Lower lobe of right lung (tissue), 2 donors: ENCODE results near the gene KIF16B. TPM values are rescaled to one million over a fixed set of nuclear protein-coding genes. Genes with fewer than 3 reads are reported as not detected.
A peak's percentile ranks its signal among the peaks of the same experiment; 100 is the strongest.

Experiments used
- ATAC-seq, 2 donors: fragments of 200-7000 bp; cut with Tn5 transposase; one replicate each; pipeline ENCODE4 v1.9.1; 2020 to 2022; ENCODE audit warnings: mild to moderate bottlenecking in 2 of 2, moderate library complexity in 2 of 2
- DNase-seq: peaks from one replicate; pipeline ENCODE4 v3.0.0-alpha.2; 2020
- H3K27ac ChIP-seq: fragments of 200-600 bp; one replicate; pipeline ENCODE4 v1.8.0; 2022
- H3K27me3 ChIP-seq: fragments of 200-600 bp; one replicate; pipeline ENCODE4 v1.8.0; 2022; ENCODE audit warnings: low read depth
- H3K36me3 ChIP-seq: fragments of 200-600 bp; one replicate; pipeline ENCODE4 v1.8.0; 2022; ENCODE audit warnings: mild to moderate bottlenecking
- H3K4me1 ChIP-seq: fragments of 200-600 bp; one replicate; pipeline ENCODE4 v1.8.0; 2022
- H3K4me3 ChIP-seq: fragments of 200-600 bp; one replicate; pipeline ENCODE4 v1.8.0; 2022; ENCODE audit warnings: mild to moderate bottlenecking
- H3K9me3 ChIP-seq: fragments of 200-600 bp; one replicate; pipeline ENCODE4 v1.8.0; 2022
- intact Hi-C: fragments of 100-400 bp; cut with DNase I; formaldehyde crosslinking; loops from one replicate; pipeline ENCODE4 v1.11.0; 2022
- total RNA-seq: library from RNA; stranded (reverse); fragmentation: NEBNext Ultra II Directional; extraction: Animal tissue kit (Norgen Biotek cat#: 25700); gene quantifications from one replicate; pipeline ENCODE4 v1.2.1, GENCODE V29; 2021
- TF ChIP-seq, protein P1 (sequence below): fragments of 200-600 bp; IDR thresholded peaks from one replicate; pipeline ENCODE4 v1.8.0; 2022; ENCODE audit warnings: antibody characterized with exemption, mild to moderate bottlenecking
- donor health status: DM: no; HTN: yes; CAD: no; lungs with severe emphysema.

The KIF16B gene
- total RNA-seq, 1 donor from 2014 or later = 25.1 TPM

GRCh38 chr20:16392346-16392745, 180.9 kb downstream of the KIF16B start:
- intact Hi-C loops = no loop called here
- DNase-seq = no peak
- no peak for ATAC-seq
- Histone ChIP-seq H3K36me3 (no peaks in the 10 kb centered on the region), H3K9me3 (no peaks in the 10 kb centered on the region), H3K4me3 (no peak overlapping the region), H3K27me3 (no peaks in the 10 kb centered on the region), H3K27ac (no peak overlapping the region), H3K4me1 (no peaks in the 10 kb centered on the region)
- TF ChIP-seq, protein P1, sequence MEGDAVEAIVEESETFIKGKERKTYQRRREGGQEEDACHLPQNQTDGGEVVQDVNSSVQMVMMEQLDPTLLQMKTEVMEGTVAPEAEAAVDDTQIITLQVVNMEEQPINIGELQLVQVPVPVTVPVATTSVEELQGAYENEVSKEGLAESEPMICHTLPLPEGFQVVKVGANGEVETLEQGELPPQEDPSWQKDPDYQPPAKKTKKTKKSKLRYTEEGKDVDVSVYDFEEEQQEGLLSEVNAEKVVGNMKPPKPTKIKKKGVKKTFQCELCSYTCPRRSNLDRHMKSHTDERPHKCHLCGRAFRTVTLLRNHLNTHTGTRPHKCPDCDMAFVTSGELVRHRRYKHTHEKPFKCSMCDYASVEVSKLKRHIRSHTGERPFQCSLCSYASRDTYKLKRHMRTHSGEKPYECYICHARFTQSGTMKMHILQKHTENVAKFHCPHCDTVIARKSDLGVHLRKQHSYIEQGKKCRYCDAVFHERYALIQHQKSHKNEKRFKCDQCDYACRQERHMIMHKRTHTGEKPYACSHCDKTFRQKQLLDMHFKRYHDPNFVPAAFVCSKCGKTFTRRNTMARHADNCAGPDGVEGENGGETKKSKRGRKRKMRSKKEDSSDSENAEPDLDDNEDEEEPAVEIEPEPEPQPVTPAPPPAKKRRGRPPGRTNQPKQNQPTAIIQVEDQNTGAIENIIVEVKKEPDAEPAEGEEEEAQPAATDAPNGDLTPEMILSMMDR = no peak

- TF ChIP-seq, protein P1 = no peak
- Histone ChIP-seq H3K4me3 (no peak overlapping the region), H3K9me3 (no peaks in the 10 kb centered on the region), H3K27me3 (no peaks in the 10 kb centered on the region), H3K4me1 (no peaks in the 10 kb centered on the region), H3K36me3 (no peaks in the 10 kb centered on the region), H3K27ac (no peak overlapping the region)
- peak; percentile 63 to 64 for ATAC-seq
- DNase-seq = no peak
- intact Hi-C loops = no loop called here
Observed at GRCh38 chr20:16390991-16391390, 182.3 kb downstream of the KIF16B start.

- TF ChIP-seq, protein P1 = no peak
- ATAC-seq = no peak
- Histone ChIP-seq H3K36me3 (peaks cover 5% of the 10 kb centered on the region), H3K27ac (no peak overlapping the region), H3K27me3 (no peaks in the 10 kb centered on the region), H3K4me3 (no peak overlapping the region), H3K9me3 (no peaks in the 10 kb centered on the region), H3K4me1 (no peaks in the 10 kb centered on the region)
- DNase-seq = no peak
- intact Hi-C loops = no loop called here
Observed at GRCh38 chr20:16388731-16389130, 184.5 kb downstream of the KIF16B start.

DNA sequence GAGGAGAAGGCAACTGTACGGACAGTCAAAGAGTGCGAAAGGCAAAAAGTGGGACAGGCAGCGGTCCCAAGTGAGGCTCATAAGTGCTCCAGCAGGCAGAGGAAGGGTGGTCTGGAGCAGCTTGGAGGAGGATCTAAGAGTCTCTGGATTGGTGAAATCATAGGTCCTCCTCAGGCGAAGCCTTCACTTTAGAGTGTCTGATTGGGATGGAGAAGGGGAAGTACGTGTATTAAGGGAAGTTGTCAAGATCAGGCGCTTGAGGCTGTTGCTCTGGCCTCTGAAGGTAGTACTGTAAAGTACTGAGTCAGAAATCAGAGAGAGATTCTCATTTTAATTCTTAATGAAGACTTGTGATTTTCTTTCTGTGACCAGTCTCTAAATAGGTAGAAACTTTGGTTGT, 185.6 kb downstream of the KIF16B start:
- intact Hi-C loops = no loop called here
- H3K36me3 ChIP-seq = peaks cover 11% of the 10 kb centered on the region
- ATAC-seq = peak; percentile 30 to 49
- no peak overlapping the region for H3K27ac ChIP-seq
- no peaks in the 10 kb centered on the region for H3K4me1 ChIP-seq
- no peak overlapping the region for H3K4me3 ChIP-seq
- no peaks in the 10 kb centered on the region for H3K27me3 ChIP-seq
- DNase-seq = no peak
- TF ChIP-seq, protein P1 = no peak
- H3K9me3 ChIP-seq = no peaks in the 10 kb centered on the region

DNA sequence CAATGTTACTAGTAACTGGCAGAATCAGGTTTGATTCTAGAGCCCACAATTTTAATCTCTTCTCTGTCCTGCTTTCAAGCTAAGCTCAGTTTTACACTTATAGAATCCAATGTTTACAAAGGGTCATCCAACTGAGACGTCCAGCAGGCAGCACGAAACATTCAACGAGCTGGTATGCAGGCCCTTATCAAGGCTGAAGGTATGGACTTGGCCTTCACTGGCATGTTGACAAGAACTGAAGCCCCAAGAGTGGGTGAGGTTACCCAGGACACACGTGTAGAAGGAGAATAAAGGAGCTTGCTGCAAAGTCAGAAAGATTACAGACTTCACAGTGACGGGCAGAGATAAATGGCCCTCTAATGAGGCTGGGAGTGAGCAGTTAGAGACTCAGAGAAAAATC, 187.4 kb downstream of the KIF16B start:
- Histone ChIP-seq H3K9me3 (no peaks in the 10 kb centered on the region), H3K27me3 (no peaks in the 10 kb centered on the region), H3K27ac (no peak overlapping the region), H3K4me1 (no peaks in the 10 kb centered on the region), H3K36me3 (peaks cover 11% of the 10 kb centered on the region), H3K4me3 (no peak overlapping the region)
- intact Hi-C loops = no loop called here
- no peak for ATAC-seq
- TF ChIP-seq, protein P1 = no peak
- no peak for DNase-seq

GRCh38 chr20:16385462-16385861, 187.8 kb downstream of the KIF16B start:
- H3K9me3 ChIP-seq = no peaks in the 10 kb centered on the region
- H3K36me3 ChIP-seq = peaks cover 11% of the 10 kb centered on the region
- TF ChIP-seq, protein P1 = no peak
- no peaks in the 10 kb centered on the region for H3K27me3 ChIP-seq
- intact Hi-C loops = no loop called here
- H3K27ac ChIP-seq = no peak overlapping the region
- no peak overlapping the region for H3K4me3 ChIP-seq
- ATAC-seq = peak; percentile 23 to 37
- no peaks in the 10 kb centered on the region for H3K4me1 ChIP-seq
- DNase-seq = no peak
